ENCODE data around the gene MORC1. TPM values are rescaled to one million over a fixed set of nuclear protein-coding genes. Genes with fewer than 3 reads are reported as not detected.

MORC1 gene
- total and polyA plus RNA-seq, 4 donors: 0.02 to 0.33 (median 0.13) TPM

- TF ChIP-seq CTCF (IDR thresholded peaks at IDR 0.05; ENCODE audit: low read depth, low read length, missing input control): no peak
- Histone ChIP-seq H3K27me3 (ENCODE audit: control insufficient read depth in 4 of 4, insufficient read depth in 4 of 4, low read length in 3 of 4) (no peaks in the 10 kb centered on the region), H3K4me1 (ENCODE audit: control insufficient read depth in 4 of 4, insufficient read depth in 4 of 4, low read length in 3 of 4) (no peaks in the 10 kb centered on the region), H3K9me3 (ENCODE audit: control insufficient read depth in 4 of 4, low read length in 3 of 4) (no peaks in the 10 kb centered on the region), H3K27ac (ENCODE audit: low read depth in 1 of 2, low read length in 2 of 2) (no peak overlapping the region), H3K9ac (ENCODE audit: low read depth in 1 of 2, low read length in 2 of 2) (no peak overlapping the region), H3K36me3 (ENCODE audit: control insufficient read depth in 4 of 4, insufficient read depth in 3 of 4, low read depth in 1 of 4, low read length in 3 of 4) (no peaks in the 10 kb centered on the region), H3K4me3 (ENCODE audit: low read depth in 1 of 3, low read length in 3 of 3) (no peak overlapping the region)
- no peak for DNase-seq (ENCODE audit: low spot score)
- 72% methylated on average over 3 of the region's 3 CpGs for WGBS
Observed at GRCh38 chr3:108972482-108972881, 145.5 kb downstream of the MORC1 start.

- no peaks in the 10 kb centered on the region for H3K9me3 ChIP-seq (ENCODE audit: control insufficient read depth in 4 of 4, low read length in 3 of 4)
- H3K27ac ChIP-seq (ENCODE audit: low read depth in 1 of 2, low read length in 2 of 2): no peak overlapping the region
- H3K27me3 ChIP-seq (ENCODE audit: control insufficient read depth in 4 of 4, insufficient read depth in 4 of 4, low read length in 3 of 4): no peaks in the 10 kb centered on the region
- H3K36me3 ChIP-seq (ENCODE audit: control insufficient read depth in 4 of 4, insufficient read depth in 3 of 4, low read depth in 1 of 4, low read length in 3 of 4): no peaks in the 10 kb centered on the region
- 56% methylated on average over 3 of the region's 3 CpGs for WGBS
- no peak for DNase-seq (ENCODE audit: low spot score)
- no peak overlapping the region for H3K9ac ChIP-seq (ENCODE audit: low read depth in 1 of 2, low read length in 2 of 2)
- TF ChIP-seq RAD21 (IDR thresholded peaks at IDR 0.05) (no peak), HNF4G (IDR thresholded peaks at IDR 0.05) (no peak), EGR1 (IDR thresholded peaks at IDR 0.05; ENCODE audit: low read depth in 2 of 2) (no peak), ATF3 (IDR thresholded peaks at IDR 0.05) (no peak), JUND (IDR thresholded peaks at IDR 0.05) (no peak), ZBTB33 (IDR thresholded peaks at IDR 0.05) (no peak), MAX (IDR thresholded peaks at IDR 0.05) (no peak), REST (IDR thresholded peaks at IDR 0.05) (no peak), RXRA (IDR thresholded peaks at IDR 0.05) (no peak), GABPA (IDR thresholded peaks at IDR 0.05 in 1 of 2, conservative IDR thresholded peaks at IDR 0.05 in 1 of 2) (no peak), FOXA1 (IDR thresholded peaks at IDR 0.05) (no peak), HNF4A (conservative IDR thresholded peaks at IDR 0.05) (no peak), CTCF (IDR thresholded peaks at IDR 0.05; ENCODE audit: low read depth, low read length, missing input control) (no peak), YY1 (IDR thresholded peaks at IDR 0.05) (no peak), FOXA2 (IDR thresholded peaks at IDR 0.05) (no peak), SP1 (IDR thresholded peaks at IDR 0.05) (no peak), NR2F2 (IDR thresholded peaks at IDR 0.05) (no peak)
- H3K4me1 ChIP-seq (ENCODE audit: control insufficient read depth in 4 of 4, insufficient read depth in 4 of 4, low read length in 3 of 4): no peaks in the 10 kb centered on the region
- H3K4me3 ChIP-seq (ENCODE audit: low read depth in 1 of 3, low read length in 3 of 3): no peak overlapping the region
Observed at GRCh38 chr3:108970561-108970960, 147.4 kb downstream of the MORC1 start.

All from liver (tissue), 9 donors.